Endothelial cell of umbilical vein (primary cell): Measurements from ENCODE around the gene MEN1. TPM values are rescaled to one million over a fixed set of nuclear protein-coding genes. Genes with fewer than 3 reads are reported as not detected.

Source experiments
- BruUV-seq: library from RNA; stranded (reverse); fragments of 400-500 nt; replicated peaks from 2 replicates; lab custom pipeline; 2021; lab: Mats Ljungman, UMichigan
- CTCF ChIA-PET: fragments of 300-600, 350-600 bp; sonication (Branson Sonifier 250); formaldehyde crosslinking; loops from one replicate; lab custom pipeline; 2021; ENCODE audit warnings: antibody characterized with exemption, inconsistent platforms; lab: Charles Lee
- POLR2A ChIA-PET: fragments of 300-600, 350-600 bp; sonication (Branson Sonifier 250); formaldehyde crosslinking; loops from one replicate; lab custom pipeline; 2021; ENCODE audit warnings: antibody characterized with exemption, inconsistent platforms; lab: Charles Lee
- DNase-seq: peaks from one replicate; pipeline ENCODE4 v3.0.0-alpha.2; 2011; ENCODE audit warnings: low read depth, low spot score
- FAIRE-seq: peaks from 2 replicates; lab custom pipeline; 2011; peaks lifted over from hg19 to GRCh38; lab: Jason Lieb, UNC
- H2AFZ ChIP-seq: 2 replicates; pipeline ENCODE4 v1.6.0; 2012; ENCODE audit warnings: low read depth, low read length, control low read depth, inconsistent platforms
- H3K27ac ChIP-seq: 2 replicates; pipeline ENCODE4 v1.5.1; 2011; ENCODE audit warnings: low read depth, mild to moderate bottlenecking, control low read depth, low read length, moderate library complexity; ENCODE audit not compliant: insufficient read depth
- H3K27me3 ChIP-seq, 2 experiments: 2 replicates each; pipeline versions ENCODE4 v1.6.0 to v1.6.1; 2011; ENCODE audit warnings: low read length in 2 of 2, mixed read lengths in 1 of 2; ENCODE audit not compliant: control insufficient read depth in 2 of 2, insufficient read depth in 2 of 2
- H3K36me3 ChIP-seq, 2 experiments: 2 replicates in 1 of 2; 3 replicates in 1 of 2; pipeline ENCODE4 v1.5.1; 2011; ENCODE audit warnings: low read length in 2 of 2, mild to moderate bottlenecking in 1 of 2, moderate library complexity in 1 of 2; ENCODE audit not compliant: control insufficient read depth in 2 of 2, insufficient read depth in 2 of 2; ENCODE audit errors: extremely low read depth in 1 of 2
- H3K4me1 ChIP-seq: 3 replicates; pipeline ENCODE4 v1.5.1; 2011; ENCODE audit warnings: mild to moderate bottlenecking, low read length; ENCODE audit not compliant: control insufficient read depth, insufficient read depth; ENCODE audit errors: extremely low read depth
- H3K4me2 ChIP-seq: 2 replicates; pipeline ENCODE4 v1.6.1; 2011; ENCODE audit warnings: low read length, control low read depth, mixed read lengths; ENCODE audit not compliant: insufficient read depth
- H3K4me3 ChIP-seq, 3 experiments: fragments of 200-600 bp in 1 of 3; sonication (generic), shearing (Covaris generic) in 1 of 3; replicated peaks in 1 of 3; 2 replicates each; pipeline ENCODE4 v1.5.1; 2011 to 2016; ENCODE audit warnings: control low read depth in 3 of 3, low read length in 3 of 3, mild to moderate bottlenecking in 2 of 3, inconsistent platforms in 1 of 3, low read depth in 1 of 3, moderate library complexity in 1 of 3; ENCODE audit not compliant: insufficient read depth in 1 of 3
- H3K79me2 ChIP-seq: 2 replicates; pipeline ENCODE4 v1.6.0; 2012; ENCODE audit warnings: low read length, inconsistent platforms; ENCODE audit not compliant: control insufficient read depth, insufficient read depth
- H3K9ac ChIP-seq: replicated peaks from 2 replicates; pipeline ENCODE3; 2011; ENCODE audit warnings: low read length, control low read depth; ENCODE audit not compliant: insufficient read depth; ENCODE audit errors: extremely low read depth
- H3K9me1 ChIP-seq: replicated peaks from 3 replicates; pipeline ENCODE4 v1.6.0; 2011; ENCODE audit warnings: mild to moderate bottlenecking, low read length; ENCODE audit not compliant: control insufficient read depth, insufficient read depth; ENCODE audit errors: extremely low read depth
- H3K9me3 ChIP-seq: replicated peaks from 2 replicates; pipeline ENCODE4 v1.5.1; 2012; ENCODE audit warnings: low read length, inconsistent platforms; ENCODE audit not compliant: control insufficient read depth, insufficient read depth
- H4K20me1 ChIP-seq: replicated peaks from 2 replicates; pipeline ENCODE3; 2011; ENCODE audit warnings: mild to moderate bottlenecking, low read length; ENCODE audit not compliant: control insufficient read depth, insufficient read depth; ENCODE audit errors: extremely low read depth
- CTCF ChIP-seq, 2 donors: IDR thresholded peaks; 1 replicate in 1 of 2; 2 replicates in 1 of 2; pipeline ENCODE4 v1.5.1; 2011; ENCODE audit warnings: low read length in 2 of 2, mild to moderate bottlenecking in 2 of 2, moderate library complexity in 2 of 2, control low read depth in 1 of 2, inconsistent platforms in 1 of 2, low read depth in 1 of 2; ENCODE audit not compliant: insufficient read depth in 1 of 2; ENCODE audit errors: extremely low read depth in 1 of 2
- EZH2 ChIP-seq: IDR thresholded peaks from 2 replicates; pipeline ENCODE4 v1.6.1; 2012; ENCODE audit warnings: borderline replicate concordance, low read depth, mild to moderate bottlenecking, moderate library complexity, low read length, inconsistent platforms; ENCODE audit not compliant: severe bottlenecking
- FOS ChIP-seq: IDR thresholded peaks from 2 replicates; pipeline ENCODE4 v1.6.1; 2011; ENCODE audit warnings: mild to moderate bottlenecking, low read length, moderate library complexity, borderline replicate concordance; ENCODE audit not compliant: insufficient read depth
- GATA2 ChIP-seq: IDR thresholded peaks from 2 replicates; pipeline ENCODE4 v1.7.0; 2011; ENCODE audit warnings: low read depth, mild to moderate bottlenecking, moderate library complexity, mixed read lengths, low read length; ENCODE audit not compliant: insufficient read length, insufficient read depth
- JUN ChIP-seq: IDR thresholded peaks from 2 replicates; pipeline ENCODE4 v1.6.1; 2011; ENCODE audit warnings: borderline replicate concordance, low read depth; ENCODE audit not compliant: insufficient read length, insufficient read depth
- MAX ChIP-seq: IDR thresholded peaks from 2 replicates; pipeline ENCODE4 v1.6.1; 2011; ENCODE audit not compliant: insufficient read depth, insufficient read length
- MYC ChIP-seq: IDR thresholded peaks from one replicate; pipeline ENCODE4 v1.6.1; 2011; ENCODE audit warnings: mild to moderate bottlenecking, low read depth, low read length
- POLR2A ChIP-seq: IDR thresholded peaks from 2 replicates; pipeline ENCODE4 v1.6.1; 2012; ENCODE audit warnings: low read depth, mild to moderate bottlenecking, control low read depth, low read length
- POLR2AphosphoS5 ChIP-seq: IDR thresholded peaks from 2 replicates; pipeline ENCODE4 v1.6.1; 2012; ENCODE audit warnings: low read depth, mild to moderate bottlenecking, control low read depth, low read length, moderate library complexity; ENCODE audit not compliant: insufficient read depth
- dilution Hi-C: fragments of 300-500 bp; cut with MboI; formaldehyde crosslinking; loops from one replicate; pipeline ENCODE4 v1.15.0; 2019; ENCODE audit warnings: low sequenced_read_pairs; ENCODE audit not compliant: extremely low pct_ligation_motif_present
- intact Hi-C: fragments of 100-400 bp; cut with micrococcal nuclease; formaldehyde crosslinking; loops from one replicate; pipeline ENCODE4 v1.10.0; 2022
- polyA plus RNA-seq, 4 experiments: library from polyadenylated mRNA; depleted of rRNA in 3 of 4; stranded (reverse) in 3 of 4; unstranded in 1 of 4; fragments of >200 nt; gene quantifications; 2 replicates each; pipeline versions ENCODE4 v1.2.1 to v1.2.3, GENCODE V29; 2011 to 2012; ENCODE audit warnings: missing spikeins in 1 of 4
- total RNA-seq: library from RNA; stranded (reverse); gene quantifications from 2 replicates; pipeline ENCODE4 v1.2.3, GENCODE V29; 2021

Gene MEN1
- total and polyA plus RNA-seq, 2 donors (not counting 3 experiments of a cell fraction or from before 2014, with no cell fraction given) = 41.1 to 43.1 TPM

- Histone ChIP-seq H4K20me1 (no peaks in the 10 kb centered on the region), H3K9ac (no peak overlapping the region), H3K4me3 (no peak overlapping the region), H3K36me3 (peaks cover 0 to 5% of the 10 kb centered on the region in 2 experiments), H3K27me3 (no peaks in the 10 kb centered on the region), H3K9me1 (no peaks in the 10 kb centered on the region), H3K4me2 (no peak overlapping the region), H3K79me2 (peaks cover 14% of the 10 kb centered on the region), H3K9me3 (no peaks in the 10 kb centered on the region), H2AFZ (no peak overlapping the region), H3K4me1 (peaks cover 29% of the 10 kb centered on the region), H3K27ac (no peak overlapping the region)
- CTCF ChIA-PET = interaction anchor here (1.9 to 6.2 kb wide), 2 partner anchors 25 to 36 kb away, joined by 11 to 51 read pairs; partner anchors contain the start of gene EHD1
- dilution Hi-C loops (no loop called here), intact Hi-C loops (no loop called here)
- FAIRE-seq (no peak), DNase-seq (no peak)
- TF ChIP-seq GATA2 (no peak), JUN (no peak), MAX (no peak), EZH2 (no peak), FOS (no peak), POLR2A (no peak), CTCF (IDR thresholded peaks at IDR 0.05; ENCODE audit: extremely low read depth in 1 of 2, insufficient read depth in 1 of 2, low read depth in 1 of 2, low read length in 2 of 2) (no peak), MYC (no peak), POLR2AphosphoS5 (no peak)
- POLR2A ChIA-PET = no interaction called here
- no TSS peak for BruUV-seq
Measured at GRCh38 chr11:64851831-64852351, 41.5 kb upstream of the MEN1 start.
